Subcutaneous abdominal adipose tissue (tissue), 5 donors: ENCODE data around the gene PLD3.

Experiments used
- H3K27ac ChIP-seq: one replicate; pipeline ENCODE4 v1.7.0; 2013; ENCODE audit warnings: low read depth, mild to moderate bottlenecking, inconsistent platforms, low read length, moderate library complexity
- H3K27me3 ChIP-seq, 5 donors: one replicate each; pipeline ENCODE4 v1.7.0; 2013; ENCODE audit warnings: low read length in 5 of 5, inconsistent platforms in 1 of 5; ENCODE audit not compliant: control insufficient read depth in 5 of 5, insufficient read depth in 4 of 5
- H3K36me3 ChIP-seq, 5 donors: one replicate each; pipeline ENCODE4 v1.7.0; 2013; ENCODE audit warnings: low read length in 5 of 5; ENCODE audit not compliant: control insufficient read depth in 5 of 5, insufficient read depth in 5 of 5
- H3K4me1 ChIP-seq, 5 donors: one replicate each; pipeline ENCODE4 v1.7.0; 2013; ENCODE audit warnings: low read length in 5 of 5, mild to moderate bottlenecking in 3 of 5, moderate library complexity in 1 of 5; ENCODE audit not compliant: control insufficient read depth in 5 of 5, insufficient read depth in 5 of 5
- H3K4me3 ChIP-seq, 5 donors: one replicate each; pipeline ENCODE4 v1.7.0; 2013; ENCODE audit warnings: low read length in 5 of 5, low read depth in 1 of 5
- H3K9ac ChIP-seq, 5 donors: one replicate each; pipeline ENCODE4 v1.7.0; 2013; ENCODE audit warnings: low read length in 5 of 5, mild to moderate bottlenecking in 4 of 5, moderate library complexity in 3 of 5
- H3K9me3 ChIP-seq, 5 donors: one replicate each; pipeline ENCODE4 v1.7.0; 2013; ENCODE audit warnings: low read length in 5 of 5; ENCODE audit not compliant: control insufficient read depth in 5 of 5
- donor health status: healthy.
- donor health status: healthy.
- donor health status: healthy.
- donor health status: healthy.
- donor health status: healthy.

Gene PLD3

DNA sequence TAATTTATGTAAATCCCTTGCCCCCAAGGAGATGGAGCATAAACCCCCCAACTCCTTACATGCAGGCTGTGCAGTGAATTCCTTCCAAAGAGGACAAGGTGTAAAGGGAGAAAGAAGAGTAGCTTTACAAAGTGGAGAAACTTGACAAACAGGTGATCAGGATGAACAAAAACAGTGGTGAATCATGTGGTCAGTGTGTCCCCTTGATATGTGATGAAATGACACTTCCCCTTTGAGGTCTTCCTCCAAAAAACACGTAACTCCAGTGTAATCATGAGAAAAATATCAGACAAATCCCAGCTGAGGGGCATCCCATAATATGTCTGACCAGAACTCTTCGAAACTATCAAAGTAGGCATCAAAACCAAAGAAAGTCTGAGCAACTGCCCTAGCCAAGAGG lies 33.8 kb upstream of the PLD3 start:
- Histone ChIP-seq H3K9me3 (no peaks in the 10 kb centered on the region), H3K9ac (no peak overlapping the region), H3K4me3 (no peak overlapping the region), H3K27ac (no peak overlapping the region), H3K27me3 (no peaks in the 10 kb centered on the region), H3K4me1 (no peaks in the 10 kb centered on the region), H3K36me3 (peaks cover 0 to 29% (median 6%) of the 10 kb centered on the region in 5 donors)

DNA sequence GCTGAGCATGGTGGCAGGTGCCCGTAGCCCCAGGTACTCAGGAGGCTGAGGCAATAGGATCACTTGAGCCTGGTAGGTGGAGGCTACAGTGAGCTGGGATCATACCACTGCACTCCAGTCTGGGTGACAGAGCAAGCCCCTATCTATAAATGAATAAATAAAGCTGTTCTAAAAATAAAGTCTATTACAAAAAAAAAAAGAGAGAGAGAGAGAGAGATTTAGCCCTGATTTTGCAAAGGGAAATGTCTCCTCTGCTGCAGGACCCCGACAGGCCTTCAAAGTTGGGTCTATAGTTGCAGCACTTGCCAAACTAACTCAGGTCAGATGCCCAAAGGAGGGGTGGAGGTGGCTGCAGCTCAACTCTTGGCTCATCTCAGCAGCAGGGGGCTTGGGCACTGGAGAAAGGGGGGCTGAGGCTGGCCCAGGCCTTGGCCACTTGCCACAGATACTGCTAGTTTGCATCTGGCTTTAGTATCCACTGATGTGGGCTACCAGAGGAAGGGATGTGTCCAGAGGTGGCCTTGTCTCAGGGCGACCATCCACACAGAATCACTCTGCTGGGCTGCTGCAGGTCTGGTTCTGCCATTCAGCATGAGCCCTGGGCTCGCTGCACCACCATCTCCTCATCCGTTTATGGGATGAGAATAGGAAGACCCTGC lies 32.6 kb upstream of the PLD3 start:
- H3K4me1 ChIP-seq = no peaks in the 10 kb centered on the region
- H3K27ac ChIP-seq = no peak overlapping the region
- H3K9me3 ChIP-seq = no peaks in the 10 kb centered on the region
- H3K9ac ChIP-seq = no peak overlapping the region
- H3K27me3 ChIP-seq = no peaks in the 10 kb centered on the region
- H3K4me3 ChIP-seq = no peak overlapping the region
- peaks cover 0 to 40% (median 14%) of the 10 kb centered on the region in 5 donors for H3K36me3 ChIP-seq

DNA sequence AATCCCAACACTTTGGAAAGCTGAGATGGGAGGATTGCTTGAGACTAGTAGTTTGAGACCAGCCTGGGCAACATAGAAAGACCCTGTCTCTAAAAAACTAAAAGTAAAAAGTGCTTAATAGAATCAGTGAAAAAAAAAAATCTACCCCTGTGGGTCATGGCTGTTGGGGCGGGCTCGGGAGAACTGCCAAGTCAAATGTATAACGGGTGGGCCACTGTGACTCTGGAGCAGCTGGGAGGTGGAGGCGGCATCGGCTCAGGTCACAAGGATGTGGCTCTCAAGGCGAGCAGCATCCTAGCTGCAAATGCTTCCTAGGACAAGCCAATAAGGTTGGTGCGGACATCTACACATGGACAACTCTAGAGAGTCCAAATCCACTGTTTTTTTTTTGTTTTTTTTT lies 31.2 kb upstream of the PLD3 start:
- Histone ChIP-seq H3K36me3 (peaks cover 0 to 54% (median 28%) of the 10 kb centered on the region in 5 donors), H3K27me3 (no peaks in the 10 kb centered on the region), H3K4me1 (no peaks in the 10 kb centered on the region), H3K27ac (no peak overlapping the region), H3K4me3 (no peak overlapping the region), H3K9me3 (no peaks in the 10 kb centered on the region), H3K9ac (no peak overlapping the region)

DNA sequence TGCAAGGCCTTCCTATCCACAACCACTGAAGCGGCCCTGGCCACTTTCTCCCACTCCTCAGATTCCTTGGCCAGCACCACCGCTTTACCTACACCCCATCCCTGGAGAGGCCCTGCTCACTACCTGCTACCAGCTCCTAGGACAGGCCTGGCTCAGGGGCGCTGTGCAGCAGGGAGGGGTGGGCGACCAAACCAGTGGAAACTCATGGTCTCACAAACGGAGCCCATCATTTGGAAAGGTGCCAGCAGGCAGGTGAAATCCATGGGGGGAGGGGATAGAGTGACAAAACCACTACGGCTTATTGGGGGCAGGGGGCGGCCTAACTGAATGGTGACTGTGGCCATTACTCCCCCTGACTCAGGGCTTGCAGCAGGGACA lies 27.9 kb upstream of the PLD3 start:
- H3K27me3 ChIP-seq = no peaks in the 10 kb centered on the region
- H3K9ac ChIP-seq = no peak overlapping the region
- H3K36me3 ChIP-seq = peaks cover 0 to 86% (median 58%) of the 10 kb centered on the region in 5 donors
- no peaks in the 10 kb centered on the region for H3K9me3 ChIP-seq
- H3K4me1 ChIP-seq = no peaks in the 10 kb centered on the region
- no peak overlapping the region for H3K27ac ChIP-seq
- H3K4me3 ChIP-seq = no peak overlapping the region

DNA sequence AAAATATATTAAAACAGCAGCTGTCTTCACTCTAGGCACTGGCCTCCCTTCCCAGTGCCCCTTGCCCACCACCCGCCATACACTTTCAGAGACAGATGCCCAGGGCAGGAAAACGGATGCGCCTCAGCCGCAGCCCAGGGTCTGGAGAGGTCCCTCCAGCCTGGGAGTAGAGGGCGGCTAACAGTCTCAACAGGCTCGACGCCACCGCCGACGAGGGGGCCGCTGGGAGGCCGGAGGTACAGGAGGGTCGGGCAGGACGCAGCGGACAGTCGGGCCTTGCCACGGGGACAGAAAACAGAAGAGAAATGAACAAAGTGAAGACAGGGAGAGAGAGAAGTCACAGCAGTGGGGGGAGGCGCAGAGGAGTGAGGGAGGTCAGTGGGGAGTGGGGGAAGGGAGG lies 27.4 kb upstream of the PLD3 start:
- no peak overlapping the region for H3K4me3 ChIP-seq
- H3K4me1 ChIP-seq = no peaks in the 10 kb centered on the region
- H3K27me3 ChIP-seq = no peaks in the 10 kb centered on the region
- H3K36me3 ChIP-seq = peaks cover 0 to 90% (median 63%) of the 10 kb centered on the region in 5 donors
- H3K9ac ChIP-seq = no peak overlapping the region
- no peak overlapping the region for H3K27ac ChIP-seq
- H3K9me3 ChIP-seq = no peaks in the 10 kb centered on the region

DNA sequence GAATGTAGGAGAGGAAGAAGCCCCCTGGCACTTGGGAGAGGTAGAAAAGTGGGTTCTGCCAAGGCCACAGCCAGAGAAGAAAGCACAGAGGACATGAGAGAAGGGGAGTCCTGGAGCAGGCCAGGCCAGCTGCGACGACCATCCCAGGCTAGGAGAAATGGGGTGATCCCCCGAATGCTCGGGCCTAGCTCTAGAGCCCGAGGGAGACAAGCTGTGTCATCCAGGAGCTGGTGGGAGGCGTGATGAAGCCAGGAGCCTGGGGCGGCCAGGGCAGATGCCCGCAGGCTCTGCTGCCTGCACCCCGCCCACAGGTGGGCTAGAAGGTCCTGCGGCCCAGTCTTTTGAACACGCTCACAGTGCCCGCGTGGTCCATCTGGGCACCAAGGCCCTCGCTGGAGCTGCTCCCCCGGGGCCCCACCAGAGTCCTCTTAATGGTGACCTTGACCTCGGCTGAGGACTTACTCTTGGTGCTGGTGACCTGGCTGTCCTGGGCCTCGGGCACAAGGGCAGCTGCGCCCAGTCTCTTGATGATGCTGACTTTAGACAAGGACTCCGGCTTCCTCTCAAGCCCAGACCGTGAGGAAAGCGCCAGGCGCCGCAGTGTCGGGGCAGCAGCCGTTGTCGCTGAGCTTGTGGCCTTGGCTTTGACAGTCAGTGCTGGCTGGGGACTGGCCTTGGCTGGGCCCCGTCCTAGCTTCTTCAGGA lies 26.8 kb upstream of the PLD3 start:
- H3K4me3 ChIP-seq = no peak overlapping the region
- no peak overlapping the region for H3K9ac ChIP-seq
- H3K9me3 ChIP-seq = no peaks in the 10 kb centered on the region
- peaks cover 0 to 90% (median 66%) of the 10 kb centered on the region in 5 donors for H3K36me3 ChIP-seq
- no peaks in the 10 kb centered on the region for H3K4me1 ChIP-seq
- no peaks in the 10 kb centered on the region for H3K27me3 ChIP-seq
- H3K27ac ChIP-seq = no peak overlapping the region

DNA sequence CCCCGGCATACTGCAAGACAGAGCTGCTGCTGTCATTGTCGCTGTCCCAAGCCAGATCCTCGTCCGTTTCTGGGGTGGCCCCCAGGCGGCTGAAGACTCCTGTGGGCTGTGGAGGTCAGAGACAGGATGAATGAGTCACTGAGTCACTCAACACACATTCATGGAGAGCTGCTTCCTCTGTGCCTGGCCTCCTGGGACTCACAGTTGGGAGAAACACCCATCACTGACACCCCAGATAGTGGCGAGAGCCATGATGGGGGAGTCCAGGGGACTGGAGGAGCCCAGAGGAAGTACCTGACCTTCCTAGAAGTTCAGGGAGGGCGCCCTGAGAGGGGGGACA lies 26.3 kb upstream of the PLD3 start:
- Histone ChIP-seq H3K4me3 (no peak overlapping the region), H3K9ac (no peak overlapping the region), H3K27me3 (no peaks in the 10 kb centered on the region), H3K9me3 (no peaks in the 10 kb centered on the region), H3K27ac (no peak overlapping the region), H3K4me1 (no peaks in the 10 kb centered on the region), H3K36me3 (peaks cover 0 to 87% (median 67%) of the 10 kb centered on the region in 5 donors)

DNA sequence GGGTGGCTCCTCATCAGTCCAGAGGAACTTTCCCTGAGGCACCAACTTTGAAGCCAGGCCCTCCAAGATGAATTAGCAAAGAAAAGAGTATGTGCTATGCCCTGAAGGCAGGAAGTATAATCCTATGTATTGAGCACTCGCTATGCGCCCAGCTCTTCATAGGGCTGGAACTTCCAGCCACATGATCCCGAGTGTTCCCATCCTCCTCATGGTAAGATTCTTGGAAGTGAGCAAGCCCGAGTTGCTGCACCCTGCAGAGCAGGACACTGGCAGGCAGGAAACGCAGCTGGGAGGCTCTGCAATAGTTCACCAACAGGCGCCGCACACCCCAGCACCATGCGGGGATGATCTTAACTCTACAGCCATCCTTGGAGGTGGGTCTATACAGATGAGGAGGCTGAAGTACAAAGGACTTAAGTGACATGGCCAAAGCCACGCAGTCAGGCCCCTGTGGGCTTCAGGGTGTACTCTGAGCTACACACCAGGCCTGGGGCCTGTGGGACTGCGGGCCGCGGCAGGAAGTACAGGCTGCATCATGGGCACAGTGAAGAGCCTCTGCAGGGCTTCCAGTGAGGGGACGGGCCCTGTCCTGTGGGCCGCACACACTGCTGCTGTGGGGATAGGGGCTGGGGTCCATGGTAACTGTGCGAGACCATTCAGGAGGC lies 25.4 kb upstream of the PLD3 start:
- H3K9ac ChIP-seq = no peak overlapping the region

DNA sequence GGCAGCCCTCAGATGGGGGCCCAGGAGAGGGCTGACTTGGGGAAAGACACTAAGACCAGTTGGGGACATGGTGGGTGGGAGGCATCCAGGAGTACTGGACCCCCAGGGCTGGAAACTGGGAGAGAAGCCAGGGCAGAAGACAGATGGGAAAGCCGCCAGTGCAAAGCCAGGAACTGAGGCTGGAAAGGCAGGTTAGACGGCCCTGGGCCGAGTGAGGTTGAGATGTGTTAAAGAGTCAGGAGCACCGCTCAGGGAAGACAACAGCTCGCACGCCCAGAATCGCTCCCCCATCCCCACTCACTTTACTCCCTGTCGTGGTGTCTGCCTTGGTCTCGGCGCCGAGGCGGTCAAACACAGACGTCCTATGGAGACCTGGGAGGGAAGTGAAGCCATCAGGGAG lies 24.8 kb upstream of the PLD3 start:
- Histone ChIP-seq H3K4me1 (no peaks in the 10 kb centered on the region), H3K9me3 (no peaks in the 10 kb centered on the region), H3K4me3 (no peak overlapping the region), H3K36me3 (peaks cover 0 to 88% (median 76%) of the 10 kb centered on the region in 5 donors), H3K27me3 (no peaks in the 10 kb centered on the region), H3K27ac (no peak overlapping the region), H3K9ac (no peak overlapping the region)

More for the DNA sequence above, 25.4 kb upstream of the PLD3 start:
- peaks cover 0 to 88% (median 73%) of the 10 kb centered on the region in 5 donors for H3K36me3 ChIP-seq
- H3K4me3 ChIP-seq = no peak overlapping the region
- no peaks in the 10 kb centered on the region for H3K9me3 ChIP-seq
- H3K4me1 ChIP-seq = no peaks in the 10 kb centered on the region
- no peak overlapping the region for H3K27ac ChIP-seq
- no peaks in the 10 kb centered on the region for H3K27me3 ChIP-seq

DNA sequence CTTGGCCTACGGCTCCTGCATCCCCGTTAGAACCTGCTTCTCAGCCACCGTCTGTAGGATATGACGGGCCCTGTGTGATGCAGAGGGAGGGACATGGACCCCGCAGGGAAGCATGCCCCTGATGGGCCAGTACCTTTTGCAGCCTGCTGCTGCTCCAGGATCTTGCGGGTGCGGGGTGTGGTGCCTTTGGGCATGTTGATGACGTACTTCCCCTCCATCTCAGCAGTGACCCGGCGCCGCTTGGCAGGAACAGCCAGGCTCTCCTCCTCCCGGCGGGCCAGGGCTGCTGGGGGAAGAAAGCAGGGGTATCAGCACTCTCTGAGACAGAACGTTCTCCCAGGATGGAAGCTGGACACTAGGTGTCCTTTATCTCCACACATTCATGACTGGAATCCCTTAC lies 22.3 kb upstream of the PLD3 start:
- H3K9ac ChIP-seq = no peak overlapping the region
- no peak overlapping the region for H3K27ac ChIP-seq
- H3K27me3 ChIP-seq = no peaks in the 10 kb centered on the region
- peaks cover 3 to 91% (median 80%) of the 10 kb centered on the region in 5 donors for H3K36me3 ChIP-seq
- H3K9me3 ChIP-seq = no peaks in the 10 kb centered on the region
- H3K4me3 ChIP-seq = no peak overlapping the region
- H3K4me1 ChIP-seq = no peaks in the 10 kb centered on the region
